ENCODE data around the gene UBAC1. TPM values are rescaled to one million over a fixed set of nuclear protein-coding genes. Genes with fewer than 3 reads are reported as not detected.
"Not testable (repeated sequence)": the region's sequence is repeated elsewhere in the genome, so short reads cannot be mapped to it uniquely, and the experiment has no call there.

The UBAC1 gene
- total RNA-seq, 1 donor from 2014 or later, result 35.9 TPM

DNA sequence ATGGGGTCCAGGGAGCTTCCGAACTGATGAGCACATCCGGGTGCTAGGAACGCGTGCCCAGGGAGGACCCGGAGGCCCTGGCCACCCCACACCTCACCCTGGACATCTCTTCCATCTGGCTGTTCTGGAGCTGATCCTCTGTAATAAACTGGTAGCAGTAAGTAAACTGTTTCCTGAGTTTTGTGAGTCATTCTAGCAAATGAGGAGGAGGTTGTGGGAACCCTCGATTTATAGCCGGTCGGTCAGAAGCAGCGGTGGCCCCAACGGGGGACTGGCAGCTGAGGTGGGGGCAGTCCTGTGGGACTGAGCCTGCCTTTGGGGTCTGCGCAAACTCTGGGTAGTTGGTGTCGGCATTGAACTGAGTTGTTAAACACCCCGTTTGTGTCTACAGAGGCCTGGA lies 15.4 kb upstream of the UBAC1 start:
- no peak for DNase-seq

DNA sequence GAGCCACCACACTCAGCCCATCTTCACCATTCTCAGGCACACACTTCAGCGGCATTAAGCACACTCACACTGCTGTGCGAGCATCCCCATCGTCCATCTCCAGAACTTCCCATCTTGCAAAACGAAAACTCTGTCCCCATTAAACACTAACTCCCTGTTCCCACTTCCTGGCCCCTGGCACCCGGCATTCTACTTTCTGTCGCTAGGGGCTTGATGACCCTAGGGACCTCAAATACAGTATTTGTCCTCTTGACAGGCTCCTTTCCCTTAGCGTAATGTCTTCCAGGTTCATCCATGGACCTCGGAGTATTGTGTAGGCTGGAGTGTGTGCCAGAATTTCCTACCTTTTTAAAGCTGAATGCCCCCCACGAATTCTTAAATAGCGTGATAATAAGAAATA lies 14.7 kb upstream of the UBAC1 start:
- DNase-seq, result no peak

DNA sequence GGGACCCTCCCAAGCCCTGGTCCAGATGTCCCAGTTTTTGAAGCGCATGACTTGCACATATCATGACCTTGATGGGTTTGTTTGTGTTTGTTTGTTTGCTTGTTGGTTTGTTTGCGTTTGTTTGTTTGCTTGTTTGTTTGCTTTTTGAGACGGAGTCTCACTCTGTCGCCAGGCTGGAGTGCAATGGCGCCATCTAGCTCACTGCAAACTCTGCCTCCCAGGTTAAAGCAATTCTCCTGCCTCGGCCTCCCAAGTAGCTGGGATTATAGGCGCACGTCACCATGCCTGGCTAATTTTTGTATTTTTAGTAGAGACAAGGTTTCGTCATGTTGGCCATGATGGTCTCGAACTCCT lies 13.0 kb upstream of the UBAC1 start:
- no peak for DNase-seq

DNA sequence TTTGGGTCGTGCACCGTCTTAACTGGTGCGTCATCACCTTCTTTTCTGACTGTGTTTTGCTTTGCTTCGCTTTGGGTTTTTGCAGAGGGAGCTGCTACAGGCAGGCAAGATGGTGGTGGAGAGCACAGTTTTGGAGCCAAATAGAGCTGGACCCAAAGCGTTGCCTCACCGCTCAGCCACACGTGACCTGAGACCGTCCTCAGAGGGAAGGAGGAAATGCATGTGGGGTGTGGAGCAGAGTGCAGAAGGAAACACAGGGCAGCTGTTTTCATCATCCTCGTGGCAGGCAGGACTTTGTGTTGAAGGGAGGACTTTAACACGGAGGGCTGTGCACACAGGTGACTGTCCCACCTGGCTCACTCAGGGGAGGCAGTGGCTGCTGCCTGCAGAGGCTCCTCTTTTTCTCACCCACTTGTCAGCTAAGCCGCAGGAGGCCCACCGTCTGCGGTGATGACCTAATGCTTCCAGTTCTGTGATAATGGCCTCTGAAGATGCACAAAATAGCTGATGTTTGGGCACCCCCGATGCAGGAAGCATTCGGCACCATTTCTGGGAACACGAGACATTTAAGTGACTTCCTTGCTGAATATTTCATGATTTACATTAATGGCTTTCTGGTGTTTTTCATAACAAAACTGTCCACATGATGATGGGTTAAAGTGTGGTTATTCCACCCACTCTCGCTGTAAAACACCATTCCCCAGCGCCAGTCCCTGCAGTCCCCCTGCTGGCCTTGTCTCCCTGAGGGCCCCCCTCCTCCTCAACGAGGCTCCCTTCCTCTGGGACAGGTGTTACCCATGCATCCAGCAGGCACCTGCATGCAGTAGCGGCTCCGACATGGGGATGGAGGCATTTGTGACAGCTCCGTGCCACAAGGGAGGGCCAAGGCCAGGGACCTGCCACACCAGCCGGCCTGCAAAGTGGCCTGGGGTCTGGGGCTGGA lies 12.4 kb upstream of the UBAC1 start:
- no peak for DNase-seq

DNA sequence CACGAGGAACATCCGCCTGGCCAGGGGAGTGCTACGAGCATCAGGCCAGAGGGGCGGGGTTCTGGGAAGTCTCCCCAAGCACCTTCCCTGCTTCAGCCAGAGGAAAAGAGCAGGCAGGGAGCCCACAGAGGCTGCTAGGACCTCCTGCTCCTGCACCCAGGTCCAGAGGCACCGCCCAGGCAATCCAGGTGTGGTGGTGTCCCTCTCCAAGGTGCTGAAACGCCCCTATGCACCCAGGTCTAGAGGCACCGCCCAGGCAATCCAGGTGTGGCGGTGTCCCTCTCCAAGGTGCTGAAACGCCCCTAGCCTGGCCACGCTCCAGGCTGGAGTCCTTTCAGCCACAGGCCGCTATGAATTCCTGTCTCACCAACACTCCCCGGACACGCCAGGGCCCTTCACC lies 10.7 kb upstream of the UBAC1 start:
- no peak for DNase-seq

DNA sequence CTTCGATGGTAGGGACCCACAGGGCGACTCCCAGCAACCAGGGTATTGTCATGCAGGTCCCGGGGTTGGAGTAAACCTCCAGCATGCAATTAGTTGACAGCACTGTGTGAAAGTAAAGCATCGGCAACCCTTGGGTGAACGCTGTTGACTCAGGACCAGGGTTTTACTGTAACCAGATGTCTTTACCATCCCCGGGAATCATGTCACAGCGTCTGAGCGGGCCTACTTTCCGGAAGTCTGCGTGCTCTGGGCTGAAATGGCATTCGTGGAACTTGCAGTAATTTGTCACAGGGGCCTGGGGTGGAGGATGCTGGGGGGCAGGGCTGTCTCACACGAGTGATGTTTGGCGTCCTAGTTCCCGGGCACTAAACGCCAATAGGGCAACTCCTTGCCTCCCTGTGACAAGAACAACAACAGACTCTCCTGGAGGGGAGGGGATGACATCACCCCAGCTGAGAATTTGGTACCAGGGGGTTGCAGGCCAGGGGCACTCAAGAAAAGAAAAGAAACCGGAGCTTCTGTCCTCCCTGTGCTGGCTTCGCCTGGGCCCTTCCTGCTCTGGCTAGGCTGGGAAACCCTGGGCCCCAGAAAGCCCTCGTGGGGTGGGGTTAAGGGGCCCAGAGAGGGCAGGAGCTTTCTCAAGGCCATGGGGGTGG lies 10.1 kb upstream of the UBAC1 start:
- DNase-seq, result no peak

DNA sequence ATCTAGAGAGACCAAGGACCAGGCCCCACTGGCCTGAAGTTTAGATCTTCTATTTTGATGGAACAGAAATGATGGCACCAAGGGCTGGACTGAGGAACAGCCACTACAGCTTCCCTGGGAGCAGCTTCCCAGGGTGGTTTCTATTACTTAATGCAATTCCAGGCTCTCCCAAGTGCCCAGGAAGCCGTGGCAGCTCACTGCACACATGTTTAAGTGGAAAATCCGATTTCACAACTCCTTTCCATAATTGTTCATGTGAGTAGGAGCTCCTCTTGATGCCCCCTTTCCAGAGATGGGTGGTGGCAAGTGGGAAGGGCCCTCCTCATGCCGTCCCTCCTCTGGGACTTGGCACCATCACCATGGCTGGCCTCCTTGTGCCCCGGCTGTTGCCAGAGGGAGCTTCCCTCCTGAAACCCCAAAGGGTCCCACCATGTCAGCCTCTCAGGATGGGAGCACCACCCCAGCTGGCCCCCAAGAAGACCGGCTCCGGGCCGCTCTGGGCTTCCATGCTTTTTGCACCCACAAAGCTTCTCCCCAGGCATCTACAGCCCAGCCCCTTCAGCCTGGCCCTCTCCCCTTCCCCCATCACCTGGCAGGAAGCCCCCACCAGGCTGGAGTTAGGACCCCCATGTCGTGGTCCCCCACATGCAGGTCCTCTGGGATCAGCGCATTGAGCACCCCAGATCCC lies 9.1 kb upstream of the UBAC1 start:
- no peak for DNase-seq

DNA sequence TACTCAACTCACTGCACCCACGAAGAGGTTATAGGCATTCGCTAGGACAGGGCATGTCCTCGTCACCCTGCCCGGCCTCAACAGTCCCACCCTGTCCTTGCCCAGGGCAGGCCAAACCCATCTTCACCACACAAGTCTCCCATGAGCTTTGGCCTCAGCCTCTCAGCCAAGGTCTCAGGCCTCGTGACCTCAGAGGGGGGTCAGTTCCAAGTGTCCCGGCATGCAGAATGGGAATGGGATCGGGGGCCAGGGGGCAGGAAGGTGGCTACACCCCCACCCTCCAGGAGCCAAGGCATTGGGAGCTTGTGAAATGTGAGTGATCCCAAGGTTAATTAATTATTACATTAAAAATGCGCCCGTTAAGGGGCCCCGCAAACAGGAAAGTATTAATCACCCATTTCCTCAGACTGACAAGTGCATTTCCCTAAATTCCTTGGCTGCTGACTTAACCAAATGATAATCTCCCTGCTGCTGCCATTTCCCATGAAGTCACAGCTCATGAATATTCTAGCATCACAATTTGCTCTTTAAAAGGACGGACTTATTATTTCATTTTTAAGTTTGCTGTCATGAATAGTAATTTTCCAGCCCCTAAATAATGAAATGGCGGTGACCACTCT lies 8.0 kb upstream of the UBAC1 start:
- peak; percentile 85 for DNase-seq

DNA sequence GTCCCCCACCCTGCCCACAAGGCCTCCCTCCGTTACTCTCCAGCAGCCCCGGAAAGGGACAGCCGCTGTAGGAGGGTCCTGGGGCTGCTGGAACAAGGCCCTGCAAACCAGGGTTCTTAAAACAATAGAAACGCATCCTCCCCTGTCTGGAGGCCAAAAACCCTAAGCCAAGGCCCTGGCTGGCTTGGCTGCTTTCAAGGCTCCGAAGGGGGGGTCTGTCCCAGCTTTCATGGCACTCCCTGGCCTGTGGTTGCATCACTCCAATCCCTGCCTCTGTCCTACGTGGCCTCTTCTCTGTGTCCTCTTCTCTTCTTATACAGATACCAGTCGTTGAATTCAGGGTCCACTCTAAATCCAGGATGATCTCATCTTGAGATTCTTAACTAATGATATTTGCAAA lies 7.4 kb upstream of the UBAC1 start:
- no peak for DNase-seq

DNA sequence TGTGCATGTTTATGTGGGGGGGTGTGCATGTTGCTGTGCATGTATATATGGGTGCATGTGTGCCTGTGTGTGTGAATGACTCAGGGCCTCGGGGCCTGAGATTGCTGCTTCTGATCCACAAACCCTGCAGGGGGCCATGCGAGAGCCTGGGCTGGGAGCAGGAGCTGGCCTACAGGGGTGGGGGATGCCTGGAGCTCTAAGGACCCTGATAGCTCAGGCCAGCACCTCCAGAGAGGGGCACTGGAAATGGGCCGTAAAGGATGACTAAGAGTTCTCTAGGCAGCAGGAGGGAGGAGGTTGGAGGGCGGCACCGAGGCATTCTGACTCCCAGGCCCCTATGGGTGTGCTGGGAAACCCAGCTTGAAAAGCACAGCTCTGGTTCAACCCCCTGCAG lies 6.9 kb upstream of the UBAC1 start:
- no peak for DNase-seq

DNA sequence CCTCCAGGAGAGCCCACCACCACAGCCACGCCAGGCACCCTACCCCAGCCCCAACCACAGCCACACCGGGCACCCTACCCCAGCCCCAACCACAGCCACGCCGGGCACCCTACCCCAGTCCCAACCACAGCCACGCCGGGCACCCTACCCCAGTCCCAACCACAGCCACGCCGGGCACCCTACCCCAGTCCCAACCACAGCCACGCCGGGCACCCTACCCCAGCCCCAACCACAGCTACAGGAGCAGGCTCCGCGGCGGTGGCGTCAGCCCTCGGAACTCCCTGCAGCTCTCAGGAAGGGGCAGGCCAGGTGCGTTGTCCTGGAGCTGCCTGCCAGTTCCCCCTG lies 5.7 kb upstream of the UBAC1 start:
- DNase-seq, result not testable (repeated sequence)

DNA sequence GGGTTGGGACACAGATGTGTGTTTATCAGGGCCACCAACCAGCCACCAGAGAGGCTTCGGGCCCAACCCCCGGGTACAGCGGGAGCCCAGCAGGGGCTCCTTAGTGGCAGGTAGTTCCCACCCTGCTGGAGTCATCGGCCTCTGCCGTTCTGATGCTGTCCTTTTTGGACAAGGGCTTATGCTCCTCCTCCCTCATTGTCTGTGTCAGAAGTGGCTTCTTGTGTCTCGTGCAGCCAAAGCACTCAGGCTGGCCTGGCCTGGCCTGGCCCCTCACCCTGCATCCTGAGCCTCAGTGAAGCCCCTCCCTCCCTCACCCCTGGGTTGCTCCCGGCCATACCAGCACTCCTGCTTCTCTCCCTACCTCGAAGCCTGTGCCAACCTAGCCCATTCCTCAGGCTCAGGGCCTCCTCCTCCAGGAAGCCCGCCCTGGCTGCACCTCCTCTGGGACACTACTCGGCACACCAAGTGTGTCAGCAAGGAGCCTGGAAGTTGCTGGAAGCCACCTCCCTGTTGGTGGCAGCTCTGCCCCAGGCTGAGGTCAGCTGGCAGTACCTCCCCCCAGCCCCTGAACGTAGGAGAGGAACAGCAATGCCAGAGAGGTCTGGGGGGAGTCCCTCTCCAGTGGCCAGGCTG lies 4.1 kb upstream of the UBAC1 start:
- no peak for DNase-seq

DNA sequence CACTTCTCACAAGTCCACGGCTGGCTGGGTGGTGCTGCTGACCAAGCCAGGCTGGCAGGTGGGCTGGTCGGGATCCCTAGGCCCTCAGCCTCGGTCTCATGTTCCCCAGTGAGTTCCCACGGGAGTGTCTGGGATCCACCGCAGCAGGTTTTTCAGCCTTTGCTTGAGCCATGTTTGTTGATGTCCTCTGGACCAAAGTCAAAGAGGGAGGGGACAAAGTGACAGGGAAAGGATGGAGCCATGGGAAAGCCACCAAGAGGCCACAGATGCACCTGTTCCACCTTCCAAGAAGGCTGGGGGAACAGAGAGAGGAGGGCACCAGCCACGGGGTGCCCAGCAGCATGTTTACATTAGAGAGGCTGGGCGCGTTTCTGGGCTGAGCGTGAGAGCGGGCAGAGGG lies 2.8 kb upstream of the UBAC1 start:
- DNase-seq, result no peak

DNA sequence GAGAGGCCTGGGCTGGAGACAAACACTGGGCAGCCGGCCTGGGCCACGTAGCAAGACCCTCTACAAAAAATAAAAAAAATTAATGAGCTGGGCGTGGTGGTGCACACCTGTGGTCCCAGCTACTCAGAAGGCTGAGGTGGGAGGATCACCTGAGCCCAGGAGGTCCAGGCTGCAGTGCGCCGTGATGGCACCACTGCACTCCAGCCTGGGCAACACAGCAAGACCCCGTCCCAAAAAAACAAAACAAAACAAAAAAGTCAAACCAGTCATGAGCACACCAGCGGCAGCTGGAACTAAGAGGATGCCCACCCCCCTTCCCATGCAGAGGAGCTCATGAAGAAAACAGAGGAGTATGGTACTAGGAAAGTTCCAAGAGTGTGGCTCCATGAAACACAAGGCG lies 2.2 kb upstream of the UBAC1 start:
- DNase-seq, result no peak

DNA sequence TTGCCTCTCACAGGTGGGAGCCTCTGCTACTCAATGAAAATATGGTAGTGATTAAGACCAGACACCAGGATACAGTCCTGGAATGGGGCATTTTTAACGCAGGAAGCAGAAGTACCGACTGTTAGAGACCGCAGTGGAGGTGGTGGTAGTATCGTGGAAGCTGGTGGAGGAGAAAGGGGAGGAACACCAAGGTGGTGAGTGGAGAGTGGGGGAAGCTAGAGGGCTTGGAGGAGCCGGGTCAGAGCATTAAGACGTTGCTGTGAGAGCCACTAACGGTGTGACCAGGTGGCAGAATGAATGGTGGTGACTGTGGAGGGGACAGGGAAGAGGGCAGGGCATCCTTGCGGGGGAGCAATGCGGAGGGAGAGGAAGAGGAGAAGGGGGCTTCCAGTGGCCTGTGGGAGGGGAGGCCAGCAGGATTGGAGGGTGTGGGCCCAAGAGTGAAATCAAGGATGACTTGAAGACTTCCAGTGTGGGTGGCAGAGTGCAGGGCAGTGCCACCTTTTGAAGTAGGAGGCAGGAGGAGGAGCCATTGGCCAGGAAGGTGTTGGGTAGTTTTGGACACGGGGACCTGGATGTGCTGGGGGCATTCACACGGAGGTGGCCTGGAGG lies 1.6 kb upstream of the UBAC1 start:
- DNase-seq, result no peak

DNA sequence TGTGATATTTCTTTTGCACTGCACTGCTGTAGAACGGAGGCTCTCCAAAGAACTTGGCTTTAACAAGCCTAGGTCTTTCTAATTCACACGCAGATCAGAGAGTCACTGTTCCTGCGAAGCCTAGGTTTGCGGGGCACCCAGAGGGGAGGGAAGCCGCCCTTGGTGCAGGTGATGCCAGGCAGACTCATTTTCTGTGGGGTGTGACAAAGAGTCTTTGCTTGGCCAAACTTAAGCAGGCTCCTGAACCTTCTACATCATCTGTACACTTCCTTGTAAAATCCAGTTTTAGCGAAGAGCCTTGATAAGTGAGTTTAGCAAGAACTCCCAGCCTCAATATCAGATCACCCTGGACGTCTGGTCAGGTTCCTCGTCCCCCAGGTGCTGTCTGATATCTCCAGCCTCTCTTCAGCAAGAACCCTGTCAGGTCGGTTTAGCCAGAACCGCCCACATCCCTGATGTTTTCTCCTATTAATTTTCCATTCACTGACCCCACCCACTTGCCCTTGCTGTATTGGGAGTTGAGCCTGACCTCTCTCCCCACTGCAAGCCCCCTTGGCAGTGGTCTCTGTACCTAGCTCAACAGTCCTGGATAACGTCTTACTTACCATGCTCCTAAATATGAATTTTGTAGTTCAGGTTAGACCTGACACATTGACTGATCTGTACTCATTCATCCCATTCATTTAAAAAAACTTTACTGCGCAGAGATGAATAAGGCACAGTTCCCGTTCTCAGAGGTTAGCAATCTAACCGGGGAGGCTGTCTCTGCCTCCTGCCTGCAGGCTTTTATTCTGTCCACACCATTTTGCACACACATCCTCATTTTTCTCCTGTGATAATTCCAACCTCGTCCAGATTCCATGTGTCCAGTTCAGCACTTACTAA lies 880 bp upstream of the UBAC1 start:
- DNase-seq, result no peak

DNA sequence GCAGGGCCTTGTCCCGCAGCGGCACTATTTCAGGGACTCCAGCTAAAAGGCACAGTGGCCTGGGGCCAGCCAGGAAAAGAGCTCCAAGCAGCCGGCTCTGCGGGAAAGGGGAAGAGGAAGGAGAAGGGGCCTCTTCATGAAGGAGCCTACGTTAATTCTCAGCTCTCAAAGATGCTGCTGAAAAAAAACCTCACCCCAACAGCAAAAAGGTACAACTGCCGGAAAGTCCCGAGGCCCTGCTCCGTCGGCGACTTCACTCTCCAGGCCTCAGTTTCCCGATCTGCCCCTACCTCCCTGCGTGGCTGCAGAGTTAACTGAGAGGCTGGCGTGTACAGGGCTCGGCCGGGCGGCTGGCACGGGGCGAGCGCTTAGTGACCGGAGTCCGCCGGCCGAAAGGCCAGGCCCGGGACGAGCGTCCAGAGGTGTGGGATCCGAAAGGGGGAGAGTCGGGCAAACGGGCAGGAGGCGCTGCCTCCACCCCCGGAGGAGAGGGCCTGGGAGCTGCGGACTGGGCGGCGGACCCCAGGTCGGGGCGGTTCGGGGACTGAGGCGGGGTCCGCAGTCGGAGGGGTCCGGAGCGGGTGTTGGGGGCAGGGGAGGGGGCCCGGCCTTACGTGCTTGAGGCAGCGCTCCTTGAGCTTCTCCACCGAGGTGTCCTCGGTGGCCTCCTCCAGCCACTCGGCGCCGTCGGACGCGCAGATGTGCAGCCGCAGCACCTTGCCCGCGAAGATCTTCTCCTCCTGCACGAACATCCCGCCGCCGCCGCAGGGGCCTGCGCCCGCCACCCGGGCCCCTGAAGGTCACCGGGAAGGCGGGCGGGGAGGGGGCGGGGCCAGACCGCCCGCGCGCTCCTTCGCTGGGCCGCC lies 529 bp downstream of the UBAC1 start:
- peak; percentile 36 for DNase-seq

DNA sequence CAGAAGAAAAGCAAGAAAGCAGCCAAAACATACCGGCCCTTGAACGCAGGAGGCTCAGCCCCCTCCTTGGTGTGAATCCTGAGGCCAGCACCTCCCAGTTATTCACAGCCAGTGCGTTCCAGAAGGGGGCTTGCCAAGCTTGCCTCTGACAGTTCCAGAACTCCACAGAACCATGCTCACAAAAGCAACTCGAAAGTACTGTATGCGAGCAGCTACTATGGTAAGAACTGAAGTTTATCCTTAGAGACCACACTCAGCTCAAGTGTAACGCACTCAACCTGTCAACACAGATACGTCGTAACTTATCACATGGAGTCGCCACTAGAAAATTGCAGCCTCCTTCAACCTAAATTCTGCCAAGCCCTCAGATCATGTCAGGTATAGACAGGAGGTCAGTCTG lies 1.4 kb downstream of the UBAC1 start:
- DNase-seq, result no peak

DNA sequence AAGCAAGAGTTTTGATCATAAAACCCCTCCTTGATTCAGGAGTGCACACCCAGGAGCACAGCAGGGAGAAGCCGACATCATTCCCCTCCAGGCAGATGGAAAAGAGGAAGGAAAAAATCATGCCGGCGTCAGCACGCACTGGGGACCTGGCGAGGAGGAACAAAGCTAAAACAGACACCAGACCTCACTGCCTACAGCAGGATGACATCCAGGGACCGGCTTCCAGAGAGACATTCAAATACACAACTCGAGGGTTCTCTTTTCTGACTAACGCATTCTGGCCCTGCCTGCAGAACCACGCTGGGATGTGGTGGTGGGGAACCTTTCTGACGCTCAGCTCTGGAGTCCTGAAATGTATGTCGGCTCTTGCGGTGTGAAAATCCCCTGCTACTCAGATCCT lies 2.7 kb downstream of the UBAC1 start:
- DNase-seq, result no peak

DNA sequence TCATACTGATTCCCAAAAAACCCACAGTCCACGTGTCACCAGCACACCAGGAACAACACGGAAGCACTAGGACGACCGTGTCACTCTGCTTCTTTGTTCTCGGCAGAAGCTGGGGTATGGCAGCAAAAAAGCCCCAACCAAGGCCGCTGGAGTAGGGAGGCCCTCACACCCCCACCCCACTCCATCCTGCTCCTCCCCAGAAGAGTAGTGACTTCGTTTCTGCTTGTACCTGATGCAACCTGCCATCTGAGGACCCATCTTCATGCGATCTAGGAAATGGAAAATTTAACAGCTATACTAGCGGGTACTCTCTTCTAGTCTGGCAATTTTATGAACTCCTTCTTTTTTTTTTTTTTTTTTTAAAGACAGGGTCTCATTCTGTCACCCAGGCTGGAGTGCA lies 3.7 kb downstream of the UBAC1 start:
- no peak for DNase-seq

DNA sequence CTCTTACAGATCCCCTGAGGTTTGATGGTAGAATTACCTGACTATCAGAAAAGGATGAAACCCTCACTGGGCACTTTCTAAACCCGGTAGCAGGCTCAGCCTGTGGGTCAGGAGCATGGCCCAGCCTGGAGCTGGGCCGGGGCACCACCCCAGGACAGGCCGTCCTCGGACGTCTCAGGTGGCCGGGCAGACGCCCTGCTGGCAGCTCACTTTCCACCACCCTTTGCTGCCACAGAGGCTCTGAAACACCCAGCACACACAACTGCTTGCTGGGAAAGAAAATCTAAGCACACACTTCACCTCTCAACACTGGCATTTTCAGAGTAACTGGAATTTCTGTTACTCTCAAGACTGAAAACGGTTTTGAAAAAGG lies 4.4 kb downstream of the UBAC1 start:
- no peak for DNase-seq

Measured in dermis blood vessel endothelial cell (primary cell).